Measurements from ENCODE around the gene ALKAL2. TPM values are rescaled to one million over a fixed set of nuclear protein-coding genes. Genes with fewer than 3 reads are reported as not detected.

ALKAL2 gene
- total RNA-seq, 4 donors from 2014 or later = 0.30 to 15.9 (median 0.89) TPM; not detected in 1

DNA sequence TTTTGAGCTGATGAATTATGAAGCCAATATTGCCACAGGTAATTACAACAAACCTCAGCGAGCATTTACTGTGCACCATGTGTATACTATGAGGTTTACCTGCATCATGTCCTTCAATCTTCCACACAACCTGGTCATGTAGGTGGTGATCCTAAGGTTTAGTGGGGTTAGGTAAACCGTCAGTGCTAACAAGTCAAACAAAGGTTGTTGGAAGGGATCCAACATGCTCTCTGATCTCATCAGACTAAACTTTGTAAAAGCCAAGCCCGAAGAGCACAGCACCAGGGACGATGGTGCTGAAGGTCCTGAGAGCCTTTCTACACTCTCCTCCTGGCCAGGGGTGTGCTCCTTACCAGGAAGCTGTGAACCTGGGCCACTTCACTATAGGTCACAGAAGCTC lies 53.5 kb downstream of the ALKAL2 start:
- 67 to 80% methylated on average over 3 to 4 of the region's 4 CpGs for WGBS, 2 donors (ENCODE audit: low coverage in 1 of 2)
- Histone ChIP-seq H3K4me1 (no peaks in the 10 kb centered on the region), H3K36me3 (peaks cover 0 to 55% of the 10 kb centered on the region in 2 donors), H3K9me3 (no peaks in the 10 kb centered on the region), H3K27ac (no peak overlapping the region), H3K27me3 (no peaks in the 10 kb centered on the region), H3K4me3 (no peak overlapping the region)
- no peak for ATAC-seq
- TF ChIP-seq POLR2A (IDR thresholded peaks at IDR 0.05) (no peak), POLR2AphosphoS5 (IDR thresholded peaks at IDR 0.05) (no peak), EP300 (IDR thresholded peaks at IDR 0.05) (no peak)
- TF ChIP-seq, protein P1, sequence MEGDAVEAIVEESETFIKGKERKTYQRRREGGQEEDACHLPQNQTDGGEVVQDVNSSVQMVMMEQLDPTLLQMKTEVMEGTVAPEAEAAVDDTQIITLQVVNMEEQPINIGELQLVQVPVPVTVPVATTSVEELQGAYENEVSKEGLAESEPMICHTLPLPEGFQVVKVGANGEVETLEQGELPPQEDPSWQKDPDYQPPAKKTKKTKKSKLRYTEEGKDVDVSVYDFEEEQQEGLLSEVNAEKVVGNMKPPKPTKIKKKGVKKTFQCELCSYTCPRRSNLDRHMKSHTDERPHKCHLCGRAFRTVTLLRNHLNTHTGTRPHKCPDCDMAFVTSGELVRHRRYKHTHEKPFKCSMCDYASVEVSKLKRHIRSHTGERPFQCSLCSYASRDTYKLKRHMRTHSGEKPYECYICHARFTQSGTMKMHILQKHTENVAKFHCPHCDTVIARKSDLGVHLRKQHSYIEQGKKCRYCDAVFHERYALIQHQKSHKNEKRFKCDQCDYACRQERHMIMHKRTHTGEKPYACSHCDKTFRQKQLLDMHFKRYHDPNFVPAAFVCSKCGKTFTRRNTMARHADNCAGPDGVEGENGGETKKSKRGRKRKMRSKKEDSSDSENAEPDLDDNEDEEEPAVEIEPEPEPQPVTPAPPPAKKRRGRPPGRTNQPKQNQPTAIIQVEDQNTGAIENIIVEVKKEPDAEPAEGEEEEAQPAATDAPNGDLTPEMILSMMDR (IDR thresholded peaks at IDR 0.05) = no peak

DNA sequence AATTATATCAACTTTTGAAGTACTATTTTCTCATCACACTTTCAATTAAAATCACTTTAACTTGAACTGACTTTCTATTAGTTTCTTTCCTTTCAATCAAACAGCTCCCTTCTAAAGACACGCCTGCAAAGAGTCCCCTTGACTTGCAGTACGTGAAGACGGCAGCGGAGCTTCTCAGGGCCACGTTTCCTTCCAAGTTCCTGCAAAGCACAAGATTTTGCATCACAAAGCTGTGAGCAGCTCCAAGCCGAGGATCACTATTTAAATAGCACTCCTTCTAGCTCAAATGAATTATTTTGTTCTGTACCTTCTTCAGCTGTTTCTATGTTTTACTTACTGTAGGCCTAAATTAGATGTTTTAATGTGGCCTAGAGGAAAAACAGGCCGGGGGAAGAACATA lies 54.9 kb downstream of the ALKAL2 start:
- no peak overlapping the region for H3K27ac ChIP-seq
- 54 to 75% methylated on average over 2 to 7 of the region's 7 CpGs for WGBS, 2 donors (ENCODE audit: low coverage in 1 of 2)
- H3K4me3 ChIP-seq = no peak overlapping the region
- H3K4me1 ChIP-seq = no peaks in the 10 kb centered on the region
- peaks cover 0 to 53% of the 10 kb centered on the region in 2 donors for H3K36me3 ChIP-seq
- no peak for ATAC-seq
- no peaks in the 10 kb centered on the region for H3K27me3 ChIP-seq
- no peak for TF ChIP-seq EP300 (IDR thresholded peaks at IDR 0.05)
- TF ChIP-seq, protein P1 (IDR thresholded peaks at IDR 0.05) = no peak
- TF ChIP-seq POLR2AphosphoS5 (IDR thresholded peaks at IDR 0.05) = no peak
- TF ChIP-seq POLR2A (IDR thresholded peaks at IDR 0.05) = no peak
- H3K9me3 ChIP-seq = no peaks in the 10 kb centered on the region

DNA sequence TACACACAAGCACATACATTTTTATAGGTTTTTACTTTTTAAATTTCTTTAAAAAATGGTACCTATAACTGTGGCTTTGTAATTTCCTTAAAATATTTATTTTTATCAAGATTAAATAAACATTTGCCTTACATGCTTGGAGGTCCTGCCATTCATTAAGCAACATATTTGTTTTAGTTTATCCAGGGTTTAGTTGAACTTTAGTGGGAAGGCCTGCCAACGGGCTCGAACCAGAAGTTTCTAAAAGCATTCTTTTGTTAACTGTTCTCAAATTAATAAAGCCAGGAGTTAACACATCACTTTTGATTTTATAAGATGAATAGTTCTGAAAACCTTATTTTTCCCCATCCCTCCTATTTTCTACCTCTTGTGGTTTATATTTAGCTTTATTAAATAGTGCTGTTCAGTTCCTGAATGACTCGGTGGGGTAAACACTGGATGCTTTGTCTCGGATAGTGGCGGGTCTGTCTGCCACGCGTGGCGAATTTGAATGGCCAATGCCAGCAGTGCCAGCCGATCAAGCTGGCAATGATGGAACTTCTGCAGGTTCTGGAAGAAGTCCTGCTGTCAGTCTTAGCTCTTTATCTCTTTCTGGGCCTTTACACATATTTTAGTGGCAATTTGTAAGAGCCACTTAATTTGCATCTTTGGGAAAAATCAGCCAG lies 56.2 kb downstream of the ALKAL2 start:
- 45 to 65% methylated on average over 9 of the region's 9 CpGs for WGBS, 2 donors (ENCODE audit: low coverage in 1 of 2)
- no peak for TF ChIP-seq POLR2A (IDR thresholded peaks at IDR 0.05)
- TF ChIP-seq EP300 (IDR thresholded peaks at IDR 0.05) = no peak
- TF ChIP-seq, protein P1 (IDR thresholded peaks at IDR 0.05) = no peak
- no peak for TF ChIP-seq POLR2AphosphoS5 (IDR thresholded peaks at IDR 0.05)
- H3K9me3 ChIP-seq = no peaks in the 10 kb centered on the region
- H3K4me1 ChIP-seq = no peaks in the 10 kb centered on the region
- no peaks in the 10 kb centered on the region for H3K27me3 ChIP-seq
- ATAC-seq = no peak
- no peak overlapping the region for H3K27ac ChIP-seq
- H3K36me3 ChIP-seq = peaks cover 0 to 64% of the 10 kb centered on the region in 2 donors
- no peak overlapping the region for H3K4me3 ChIP-seq

Other genes starting within 250 kb of the ALKAL2 start
- 1 to 10 TPM in 3 of 4 donors, under 1 TPM in 1; 0.93 to 4.8 (median 3.4) TPM for gene FAM110C, start 241.6 kb downstream of the ALKAL2 start, total RNA-seq
- 10 to 100 TPM; 14.9 to 31.4 (median 26.7) TPM for gene SH3YL1, start 24.1 kb downstream of the ALKAL2 start, total RNA-seq
- 100 to 1,000 TPM in 1 of 4 donors, 10 to 100 TPM in 3; 79.5 to 115 (median 82.0) TPM for gene ACP1, start 23.1 kb downstream of the ALKAL2 start, total RNA-seq